ENCODE results near the gene NPC1L1.
A peak's percentile ranks its signal among the peaks of the same experiment; 100 is the strongest.

DNA sequence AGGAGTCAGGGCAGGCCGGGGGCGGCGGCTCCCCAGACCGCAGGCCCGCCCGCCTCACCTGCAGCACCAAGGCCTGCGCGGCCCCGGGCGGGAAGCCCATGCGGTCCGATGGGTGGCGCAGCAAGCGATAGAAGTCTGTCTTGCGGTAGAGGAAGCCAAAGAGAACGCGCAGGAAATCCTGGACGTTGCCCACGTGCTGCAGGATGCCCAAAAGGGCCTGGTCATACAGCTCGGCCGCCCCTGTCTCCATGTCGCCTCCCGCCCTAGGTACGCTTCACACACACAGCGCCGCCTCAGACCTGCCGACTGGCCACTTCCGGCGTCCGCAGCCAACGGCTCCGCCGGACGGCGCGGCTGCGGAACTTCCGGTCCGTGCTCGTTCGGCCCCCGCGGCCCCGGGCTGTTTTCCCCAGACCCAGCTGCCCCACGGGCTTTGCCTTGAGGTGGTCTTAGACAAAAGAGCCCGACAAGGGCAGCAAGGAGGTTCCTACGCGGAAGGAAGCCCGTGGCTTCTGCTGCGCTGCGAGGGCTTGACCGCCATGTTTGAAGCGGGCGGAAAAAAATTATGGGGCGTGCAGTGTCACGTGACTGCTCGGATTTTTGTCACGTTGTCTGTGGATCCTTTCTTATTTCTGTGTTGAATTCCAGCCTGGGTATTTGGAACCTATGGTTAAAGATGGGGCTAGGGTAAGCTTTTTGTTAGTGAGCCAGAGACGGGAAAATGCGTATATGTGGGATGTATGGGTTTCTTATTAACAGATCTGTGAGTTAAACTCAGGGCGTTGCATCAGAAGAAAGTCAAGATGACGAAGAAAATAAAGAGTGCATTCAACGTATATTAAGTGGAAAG lies 50.6 kb downstream of the NPC1L1 start, which contains the start of gene NUDCD3:
- TF ChIP-seq, protein P1, sequence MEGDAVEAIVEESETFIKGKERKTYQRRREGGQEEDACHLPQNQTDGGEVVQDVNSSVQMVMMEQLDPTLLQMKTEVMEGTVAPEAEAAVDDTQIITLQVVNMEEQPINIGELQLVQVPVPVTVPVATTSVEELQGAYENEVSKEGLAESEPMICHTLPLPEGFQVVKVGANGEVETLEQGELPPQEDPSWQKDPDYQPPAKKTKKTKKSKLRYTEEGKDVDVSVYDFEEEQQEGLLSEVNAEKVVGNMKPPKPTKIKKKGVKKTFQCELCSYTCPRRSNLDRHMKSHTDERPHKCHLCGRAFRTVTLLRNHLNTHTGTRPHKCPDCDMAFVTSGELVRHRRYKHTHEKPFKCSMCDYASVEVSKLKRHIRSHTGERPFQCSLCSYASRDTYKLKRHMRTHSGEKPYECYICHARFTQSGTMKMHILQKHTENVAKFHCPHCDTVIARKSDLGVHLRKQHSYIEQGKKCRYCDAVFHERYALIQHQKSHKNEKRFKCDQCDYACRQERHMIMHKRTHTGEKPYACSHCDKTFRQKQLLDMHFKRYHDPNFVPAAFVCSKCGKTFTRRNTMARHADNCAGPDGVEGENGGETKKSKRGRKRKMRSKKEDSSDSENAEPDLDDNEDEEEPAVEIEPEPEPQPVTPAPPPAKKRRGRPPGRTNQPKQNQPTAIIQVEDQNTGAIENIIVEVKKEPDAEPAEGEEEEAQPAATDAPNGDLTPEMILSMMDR (conservative IDR thresholded peaks at IDR 0.05; ENCODE audit: low read length) = peak; percentile 59; the same call in 1 of the 2 replicates
- no peak for TF ChIP-seq EZH2phosphoT487 (IDR thresholded peaks at IDR 0.05; ENCODE audit: borderline replicate concordance, low read depth, low read length)

Measured in OCI-LY7 (cell line).